GM19239 (cell line): ENCODE results near the gene GPAT2.
"Not testable (repeated sequence)": the region's sequence is repeated elsewhere in the genome, so short reads cannot be mapped to it uniquely, and the experiment has no call there.

ENCODE experiments used
- DNase-seq: peaks from one replicate; pipeline ENCODE4 v3.0.0; 2011; ENCODE audit warnings: low spot score; ENCODE audit not compliant: insufficient read length
- FAIRE-seq: peaks from 2 replicates; lab custom pipeline; 2011; peaks lifted over from hg19 to GRCh38; lab: Jason Lieb, UNC

Gene GPAT2

GRCh38 chr2:95992102-95992501, 42.6 kb downstream of the GPAT2 start:
- not testable (repeated sequence) for DNase-seq

GRCh38 chr2:95991351-95992094, 43.2 kb downstream of the GPAT2 start, which contains the start of gene ANKRD36C:
Gene ANKRD36C (minus strand): TSS chr2:95991824. CDS start chr2:95991708, 116 bp downstream.
- not testable (repeated sequence) for FAIRE-seq, DNase-seq

More at GRCh38 chr2:95992102-95992501, 42.6 kb downstream of the GPAT2 start:
- not testable (repeated sequence) for FAIRE-seq

- DNase-seq, FAIRE-seq: not testable (repeated sequence)
Observed at GRCh38 chr2:95990884-95991283, 43.8 kb downstream of the GPAT2 start.
